Esophagus muscularis mucosa (tissue), 4 donors: ENCODE measurements around the gene NFATC3.

Experiments
- EP300 ChIP-seq: sonication (generic); formaldehyde crosslinking; IDR thresholded peaks from one replicate; pipeline ENCODE4 v1.6.1; 2017; ENCODE audit warnings: antibody characterized with exemption
- POLR2AphosphoS5 ChIP-seq, 2 donors: sonication (generic); formaldehyde crosslinking; IDR thresholded peaks; one replicate each; pipeline ENCODE4 v1.6.1; 2017; ENCODE audit warnings: antibody characterized with exemption in 2 of 2
- TF ChIP-seq, protein P1 (sequence below), 3 experiments: fragments of 200-600 bp in 2 of 3; fragments of 450-650 bp in 1 of 3; sonication (generic) in 2 of 3; IDR thresholded peaks; one replicate each; pipeline ENCODE4 v1.5.1; 2017 to 2019; ENCODE audit warnings: antibody characterized with exemption in 3 of 3, mild to moderate bottlenecking in 2 of 3, moderate library complexity in 1 of 3

DNA sequence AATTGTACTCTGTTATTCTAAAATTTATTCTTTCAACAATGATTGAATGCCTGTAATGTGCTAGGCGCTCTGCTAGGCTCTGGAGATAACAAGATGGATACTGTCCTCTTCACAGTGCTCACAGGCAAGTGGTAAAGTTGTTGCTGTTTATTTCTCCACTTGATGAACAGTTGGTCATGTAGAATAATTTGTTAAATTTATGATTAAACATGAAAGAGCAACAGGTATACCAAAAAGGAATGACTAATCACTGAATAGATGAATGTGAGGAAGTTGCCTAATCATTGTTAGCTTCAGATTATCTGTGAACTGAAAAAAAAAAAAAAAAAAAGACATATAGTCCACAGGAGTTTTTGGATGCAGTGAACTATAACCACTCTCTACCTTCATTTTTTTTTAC, 62.3 kb downstream of the NFATC3 start:
- TF ChIP-seq, protein P1, sequence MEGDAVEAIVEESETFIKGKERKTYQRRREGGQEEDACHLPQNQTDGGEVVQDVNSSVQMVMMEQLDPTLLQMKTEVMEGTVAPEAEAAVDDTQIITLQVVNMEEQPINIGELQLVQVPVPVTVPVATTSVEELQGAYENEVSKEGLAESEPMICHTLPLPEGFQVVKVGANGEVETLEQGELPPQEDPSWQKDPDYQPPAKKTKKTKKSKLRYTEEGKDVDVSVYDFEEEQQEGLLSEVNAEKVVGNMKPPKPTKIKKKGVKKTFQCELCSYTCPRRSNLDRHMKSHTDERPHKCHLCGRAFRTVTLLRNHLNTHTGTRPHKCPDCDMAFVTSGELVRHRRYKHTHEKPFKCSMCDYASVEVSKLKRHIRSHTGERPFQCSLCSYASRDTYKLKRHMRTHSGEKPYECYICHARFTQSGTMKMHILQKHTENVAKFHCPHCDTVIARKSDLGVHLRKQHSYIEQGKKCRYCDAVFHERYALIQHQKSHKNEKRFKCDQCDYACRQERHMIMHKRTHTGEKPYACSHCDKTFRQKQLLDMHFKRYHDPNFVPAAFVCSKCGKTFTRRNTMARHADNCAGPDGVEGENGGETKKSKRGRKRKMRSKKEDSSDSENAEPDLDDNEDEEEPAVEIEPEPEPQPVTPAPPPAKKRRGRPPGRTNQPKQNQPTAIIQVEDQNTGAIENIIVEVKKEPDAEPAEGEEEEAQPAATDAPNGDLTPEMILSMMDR (IDR thresholded peaks at IDR 0.05) = no peak
- TF ChIP-seq EP300 (no peak), POLR2AphosphoS5 (IDR thresholded peaks at IDR 0.05) (no peak)
